Islet precursor cell (in vitro differentiated cells): ENCODE data around the gene MYB.
A peak's percentile ranks its signal among the peaks of the same experiment; 100 is the strongest.
"Not testable (repeated sequence)": the region's sequence is repeated elsewhere in the genome, so short reads cannot be mapped to it uniquely, and the experiment has no call there.

Experiments used
- DNase-seq: peaks from one replicate; pipeline ENCODE4 v3.0.0-alpha.2; 2018

The MYB gene

GRCh38 chr6:135224037-135224647 is 43.0 kb downstream of the MYB start:
- no peak for DNase-seq

GRCh38 chr6:135225911-135226310 is 44.8 kb downstream of the MYB start:
- DNase-seq = no peak

- DNase-seq = no peak
Observed at GRCh38 chr6:135226537-135226936, 45.4 kb downstream of the MYB start.

GRCh38 chr6:135227349-135227748 is 46.2 kb downstream of the MYB start:
- DNase-seq = no peak

- no peak for DNase-seq
Observed at GRCh38 chr6:135227758-135228157, 46.6 kb downstream of the MYB start.

- DNase-seq = no peak
Observed at GRCh38 chr6:135228486-135228885, 47.4 kb downstream of the MYB start.

GRCh38 chr6:135229996-135230395 is 48.9 kb downstream of the MYB start:
- no peak for DNase-seq

- no peak for DNase-seq
Observed at GRCh38 chr6:135230711-135231468, 49.8 kb downstream of the MYB start.

- no peak for DNase-seq
Observed at GRCh38 chr6:135231469-135231844, 50.3 kb downstream of the MYB start.

- no peak for DNase-seq
Observed at GRCh38 chr6:135233686-135234491, 52.8 kb downstream of the MYB start.

- DNase-seq = no peak
Observed at GRCh38 chr6:135234492-135234780, 53.3 kb downstream of the MYB start.

GRCh38 chr6:135235716-135236115 is 54.6 kb downstream of the MYB start:
- DNase-seq = no peak

GRCh38 chr6:135236319-135236718 is 55.2 kb downstream of the MYB start:
- DNase-seq = no peak

GRCh38 chr6:135236732-135237131 is 55.6 kb downstream of the MYB start:
- DNase-seq = no peak

- no peak for DNase-seq
Observed at GRCh38 chr6:135240711-135241110, 59.6 kb downstream of the MYB start.

- no peak for DNase-seq
Observed at GRCh38 chr6:135243871-135244796, 63.0 kb downstream of the MYB start.

GRCh38 chr6:135244805-135245204 is 63.7 kb downstream of the MYB start:
- DNase-seq = no peak

- DNase-seq = not testable (repeated sequence)
Observed at GRCh38 chr6:135246412-135247012, 65.4 kb downstream of the MYB start.

GRCh38 chr6:135250234-135250633 is 69.1 kb downstream of the MYB start:
- no peak for DNase-seq

- peak; percentile 70 for DNase-seq
Observed at GRCh38 chr6:135250751-135251497, 69.8 kb downstream of the MYB start.

- peak; percentile 78 for DNase-seq
Observed at GRCh38 chr6:135251498-135252441, 70.7 kb downstream of the MYB start.
